Transverse colon (tissue), 4 donors: ENCODE measurements around the gene BRI3BP. TPM values are rescaled to one million over a fixed set of nuclear protein-coding genes. Genes with fewer than 3 reads are reported as not detected.

Experiments used
- DNase-seq: peaks from one replicate; pipeline ENCODE4 v3.0.0-alpha.2; 2019
- H3K27ac ChIP-seq, 4 donors: fragments of 200-600 bp; sonication (generic); 2 replicates each; pipeline ENCODE4 v1.5.1; 2016 to 2018; ENCODE audit warnings: inconsistent platforms in 4 of 4
- H3K27me3 ChIP-seq: fragments of 200-600 bp; sonication (generic); 2 replicates; pipeline ENCODE4 v1.5.1; 2017; ENCODE audit warnings: inconsistent platforms
- H3K36me3 ChIP-seq, 4 donors: fragments of 200-600 bp; sonication (generic); 2 replicates each; pipeline ENCODE4 v1.5.1; 2017 to 2019; ENCODE audit warnings: inconsistent platforms in 4 of 4
- H3K4me1 ChIP-seq, 4 donors: fragments of 200-600 bp; sonication (generic); 2 replicates each; pipeline ENCODE4 v1.5.1; 2017 to 2020; ENCODE audit warnings: inconsistent platforms in 4 of 4
- H3K4me3 ChIP-seq, 4 donors: fragments of 200-600 bp; sonication (generic); 1 replicate in 1 of 4; 2 replicates in 3 of 4; pipeline versions ENCODE4 v1.5.1 to v1.6.1; 2017 to 2019; ENCODE audit warnings: inconsistent platforms in 4 of 4
- H3K9me3 ChIP-seq, 2 donors: fragments of 200-600 bp; sonication (generic); 2 replicates each; pipeline ENCODE4 v1.5.1; 2017 to 2019; ENCODE audit warnings: inconsistent platforms in 2 of 2
- EP300 ChIP-seq: sonication (generic); formaldehyde crosslinking; IDR thresholded peaks from one replicate; pipeline ENCODE4 v1.6.1; 2017; ENCODE audit warnings: antibody characterized with exemption, low read depth
- POLR2A ChIP-seq: fragments of 450-650 bp; IDR thresholded peaks from one replicate; pipeline ENCODE4 v1.6.1; 2016; ENCODE audit warnings: antibody characterized with exemption, mild to moderate bottlenecking, moderate library complexity
- POLR2AphosphoS5 ChIP-seq, 3 donors: sonication (generic); formaldehyde crosslinking; IDR thresholded peaks; one replicate each; pipeline ENCODE4 v1.6.1; 2016; ENCODE audit warnings: antibody characterized with exemption in 3 of 3
- WGBS, 2 donors: methylation state at CpG; one replicate each; pipeline ENCODE4 v1.1.5; 2018; ENCODE audit warnings: low coverage in 1 of 2; 5-methylcytosine and 5-hydroxymethylcytosine counted together
- in situ Hi-C, 4 donors: fragments of 200-750 bp; cut with MboI; loops; one replicate each; pipeline versions ENCODE4 v1.15.0 to v1.15.1; 2017; ENCODE audit warnings: low sequenced_read_pairs in 3 of 4, low pct_ligation_motif_present in 1 of 4, low pct_unique_long_range_greater_than_20kb in 1 of 4
- intact Hi-C: fragments of 100-400 bp; cut with DNase I; formaldehyde crosslinking; loops from one replicate; pipeline ENCODE4 v1.15.1; 2023; ENCODE audit warnings: low total_unique reads
- total RNA-seq, 4 donors: library from RNA; depleted of rRNA; stranded (reverse); fragments of >200 nt; gene quantifications; one replicate each; pipeline ENCODE4 v1.1.0, GENCODE V29; 2016
- TF ChIP-seq, protein P1 (sequence below), 5 experiments: fragments of 200-600 bp in 3 of 5; fragments of 450-650 bp in 2 of 5; sonication (generic) in 3 of 5; IDR thresholded peaks; 1 replicate in 2 of 5; 2 replicates in 3 of 5; pipeline ENCODE4 v1.5.1; 2016 to 2017; ENCODE audit warnings: antibody characterized with exemption in 5 of 5, inconsistent platforms in 3 of 5, mild to moderate bottlenecking in 2 of 5, moderate library complexity in 1 of 5

Gene BRI3BP
- total RNA-seq, 4 donors from 2014 or later: 14.2 to 38.5 (median 23.1) TPM

DNA sequence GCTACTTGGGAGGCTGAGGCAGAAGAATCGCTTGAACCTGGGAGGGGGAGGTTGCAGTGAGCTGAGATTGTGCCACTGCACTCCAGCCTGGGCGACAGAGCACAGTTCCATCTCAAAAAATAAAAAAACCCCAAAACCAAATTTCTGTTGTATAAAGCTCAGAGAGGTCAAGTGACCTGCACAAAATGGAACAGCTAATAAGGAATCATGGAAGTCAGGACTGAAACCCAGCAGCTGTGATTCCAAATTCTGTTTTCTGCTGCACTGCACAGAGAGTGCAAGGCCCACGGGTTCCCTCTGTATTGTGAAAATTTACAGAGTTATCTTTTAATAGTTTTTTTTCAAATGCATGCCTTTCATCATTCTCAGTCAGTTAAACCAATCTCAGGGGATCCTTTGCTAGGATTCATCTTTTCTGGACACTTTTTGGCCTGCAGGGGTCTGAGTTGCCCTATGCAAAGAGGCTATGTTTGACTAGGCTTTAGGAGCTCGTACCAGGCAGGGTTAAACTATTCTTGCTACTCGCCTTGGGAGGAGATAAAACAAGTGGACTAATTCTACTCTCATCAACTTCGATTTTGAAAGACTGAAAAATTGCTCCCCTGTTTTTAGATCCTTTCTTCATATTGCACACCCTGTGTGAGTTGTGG is 45.7 kb downstream of the BRI3BP start:
- intact Hi-C loops: no loop called here
- no peak for DNase-seq
- H3K9me3 ChIP-seq: peaks cover 0 to 5% of the 10 kb centered on the region in 2 donors

DNA sequence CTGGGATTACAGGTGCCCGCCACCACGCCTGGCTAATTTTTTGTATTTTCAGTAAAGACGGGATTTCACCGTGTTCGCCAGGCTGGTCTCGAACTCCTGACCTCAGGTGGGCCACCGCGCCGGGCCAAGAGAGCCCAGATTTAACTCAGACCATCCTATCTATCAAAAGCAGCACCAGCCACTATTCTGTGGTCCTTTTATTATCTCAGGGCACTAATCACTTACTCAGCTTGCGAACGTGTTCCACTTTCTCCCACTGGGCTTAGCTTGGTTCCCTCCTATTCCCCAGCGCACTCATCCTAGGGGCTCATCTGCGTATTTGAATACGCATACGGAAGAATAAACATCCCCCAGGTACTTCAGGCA is 55.6 kb downstream of the BRI3BP start:
- Histone ChIP-seq H3K4me1 (peaks cover 0 to 4% (median 0%) of the 10 kb centered on the region in 4 donors), H3K4me3 (peak overlapping the region; percentile 21 to 54 (median 39)), H3K36me3 (no peaks in the 10 kb centered on the region), H3K9me3 (no peaks in the 10 kb centered on the region), H3K27me3 (no peaks in the 10 kb centered on the region), H3K27ac (peak overlapping the region in 3 of 4 donors; percentile 18 to 62 (median 58))
- DNase-seq: no peak
- 27 to 49% methylated on average over 3 to 15 of the region's 15 CpGs for WGBS, 2 donors
- in situ Hi-C loops (no loop called here), intact Hi-C loops (no loop called here)
- no peak for TF ChIP-seq POLR2A
- TF ChIP-seq EP300: no peak
- TF ChIP-seq, protein P1, sequence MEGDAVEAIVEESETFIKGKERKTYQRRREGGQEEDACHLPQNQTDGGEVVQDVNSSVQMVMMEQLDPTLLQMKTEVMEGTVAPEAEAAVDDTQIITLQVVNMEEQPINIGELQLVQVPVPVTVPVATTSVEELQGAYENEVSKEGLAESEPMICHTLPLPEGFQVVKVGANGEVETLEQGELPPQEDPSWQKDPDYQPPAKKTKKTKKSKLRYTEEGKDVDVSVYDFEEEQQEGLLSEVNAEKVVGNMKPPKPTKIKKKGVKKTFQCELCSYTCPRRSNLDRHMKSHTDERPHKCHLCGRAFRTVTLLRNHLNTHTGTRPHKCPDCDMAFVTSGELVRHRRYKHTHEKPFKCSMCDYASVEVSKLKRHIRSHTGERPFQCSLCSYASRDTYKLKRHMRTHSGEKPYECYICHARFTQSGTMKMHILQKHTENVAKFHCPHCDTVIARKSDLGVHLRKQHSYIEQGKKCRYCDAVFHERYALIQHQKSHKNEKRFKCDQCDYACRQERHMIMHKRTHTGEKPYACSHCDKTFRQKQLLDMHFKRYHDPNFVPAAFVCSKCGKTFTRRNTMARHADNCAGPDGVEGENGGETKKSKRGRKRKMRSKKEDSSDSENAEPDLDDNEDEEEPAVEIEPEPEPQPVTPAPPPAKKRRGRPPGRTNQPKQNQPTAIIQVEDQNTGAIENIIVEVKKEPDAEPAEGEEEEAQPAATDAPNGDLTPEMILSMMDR (IDR thresholded peaks at IDR 0.05): no peak
- no peak for TF ChIP-seq POLR2AphosphoS5 (IDR thresholded peaks at IDR 0.05)

More for the DNA sequence above, 45.7 kb downstream of the BRI3BP start:
- in situ Hi-C loops: no loop called here
- 63 to 83% methylated on average over 6 of the region's 6 CpGs for WGBS, 2 donors
- H3K36me3 ChIP-seq: no peaks in the 10 kb centered on the region
- TF ChIP-seq POLR2A (no peak), EP300 (no peak), POLR2AphosphoS5 (IDR thresholded peaks at IDR 0.05) (no peak)
- TF ChIP-seq, protein P1 (IDR thresholded peaks at IDR 0.05): no peak
- no peaks in the 10 kb centered on the region for H3K27me3 ChIP-seq
- H3K4me3 ChIP-seq: no peak overlapping the region
- H3K4me1 ChIP-seq: no peaks in the 10 kb centered on the region
- H3K27ac ChIP-seq: no peak overlapping the region

DNA sequence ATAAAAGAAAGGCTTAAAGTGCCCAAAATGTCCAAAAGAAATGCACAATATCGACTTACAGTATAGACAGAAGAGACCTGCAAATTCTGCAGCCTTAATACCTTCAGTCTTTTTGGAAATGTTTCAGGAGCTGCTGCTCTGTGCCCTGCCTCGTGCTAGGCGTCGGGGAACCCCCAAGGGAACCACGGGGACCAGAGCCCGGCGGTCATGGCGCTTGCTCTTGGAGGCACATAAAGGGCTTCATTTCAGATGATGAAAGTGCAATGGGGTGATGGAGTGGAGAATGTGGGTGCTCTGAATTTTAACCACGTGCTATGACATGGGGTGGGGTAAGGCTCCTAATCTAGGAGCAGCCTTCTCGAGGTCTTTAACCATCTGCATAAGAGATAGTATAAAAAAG is 57.0 kb downstream of the BRI3BP start:
- intact Hi-C loops: no loop called here
- H3K27ac ChIP-seq: no peak overlapping the region
- in situ Hi-C loops: no loop called here
- no peaks in the 10 kb centered on the region for H3K36me3 ChIP-seq
- DNase-seq: no peak
- no peaks in the 10 kb centered on the region for H3K27me3 ChIP-seq
- no peak overlapping the region for H3K4me3 ChIP-seq
- TF ChIP-seq POLR2A (no peak), POLR2AphosphoS5 (IDR thresholded peaks at IDR 0.05) (no peak), EP300 (no peak)
- TF ChIP-seq, protein P1 (IDR thresholded peaks at IDR 0.05): no peak
- 81 to 86% methylated on average over 3 to 10 of the region's 10 CpGs for WGBS, 2 donors
- peaks cover 0 to 4% (median 0%) of the 10 kb centered on the region in 4 donors for H3K4me1 ChIP-seq
- no peaks in the 10 kb centered on the region for H3K9me3 ChIP-seq

DNA sequence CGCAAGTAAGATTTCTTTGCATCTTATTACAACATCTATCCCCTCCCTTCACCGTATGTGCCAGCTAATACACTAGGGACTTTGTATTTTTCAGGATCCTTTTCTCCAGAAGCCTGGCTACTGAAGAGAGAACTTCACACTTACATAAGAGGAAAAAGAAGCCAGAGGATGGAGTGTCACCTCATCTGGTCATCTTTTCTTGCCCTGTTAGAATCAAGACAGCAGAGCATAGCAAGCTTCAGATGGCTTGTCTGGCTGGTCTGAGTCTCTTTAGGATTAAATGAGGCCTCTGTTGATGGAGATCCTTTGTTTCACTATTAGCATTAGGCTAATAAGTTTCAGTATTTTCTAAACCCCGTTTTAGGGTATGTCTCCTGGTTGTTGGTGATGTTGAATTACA is 57.4 kb downstream of the BRI3BP start:
- Histone ChIP-seq H3K4me1 (peaks cover 0 to 4% (median 0%) of the 10 kb centered on the region in 4 donors), H3K27ac (no peak overlapping the region), H3K4me3 (no peak overlapping the region), H3K36me3 (no peaks in the 10 kb centered on the region), H3K27me3 (no peaks in the 10 kb centered on the region), H3K9me3 (no peaks in the 10 kb centered on the region)
- intact Hi-C loops (no loop called here), in situ Hi-C loops (no loop called here)
- WGBS, 2 donors: 71 to 83% methylated on average over 2 to 3 of the region's 3 CpGs
- no peak for DNase-seq
- TF ChIP-seq POLR2AphosphoS5 (IDR thresholded peaks at IDR 0.05): no peak
- TF ChIP-seq POLR2A: no peak
- TF ChIP-seq, protein P1 (IDR thresholded peaks at IDR 0.05): no peak
- TF ChIP-seq EP300: no peak
